ENCODE data around the gene CCDC85C.

DNA sequence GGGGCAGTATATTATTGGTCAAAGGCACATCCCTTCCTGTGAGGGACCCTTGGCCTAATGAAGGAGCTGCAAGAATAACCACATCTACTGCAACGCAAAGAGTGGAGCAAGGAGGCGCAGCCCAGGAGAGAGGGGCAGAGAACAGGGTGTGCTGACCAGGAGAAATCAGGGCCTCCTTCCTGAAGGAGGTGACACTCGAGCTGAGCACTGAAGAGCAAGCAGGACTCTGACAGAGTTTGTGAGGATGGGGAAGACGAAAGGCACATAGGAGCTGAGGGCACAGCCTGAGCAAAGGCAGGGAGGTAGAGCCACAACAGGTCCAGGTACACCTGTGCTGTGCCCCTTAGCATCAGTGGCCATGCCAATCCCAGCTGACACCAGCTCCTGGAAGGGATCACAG, 60.6 kb downstream of the CCDC85C start:
- no peak for TF ChIP-seq EZH2 (IDR thresholded peaks at IDR 0.05; ENCODE audit: insufficient read depth, low read length)
- TF ChIP-seq, protein P1, sequence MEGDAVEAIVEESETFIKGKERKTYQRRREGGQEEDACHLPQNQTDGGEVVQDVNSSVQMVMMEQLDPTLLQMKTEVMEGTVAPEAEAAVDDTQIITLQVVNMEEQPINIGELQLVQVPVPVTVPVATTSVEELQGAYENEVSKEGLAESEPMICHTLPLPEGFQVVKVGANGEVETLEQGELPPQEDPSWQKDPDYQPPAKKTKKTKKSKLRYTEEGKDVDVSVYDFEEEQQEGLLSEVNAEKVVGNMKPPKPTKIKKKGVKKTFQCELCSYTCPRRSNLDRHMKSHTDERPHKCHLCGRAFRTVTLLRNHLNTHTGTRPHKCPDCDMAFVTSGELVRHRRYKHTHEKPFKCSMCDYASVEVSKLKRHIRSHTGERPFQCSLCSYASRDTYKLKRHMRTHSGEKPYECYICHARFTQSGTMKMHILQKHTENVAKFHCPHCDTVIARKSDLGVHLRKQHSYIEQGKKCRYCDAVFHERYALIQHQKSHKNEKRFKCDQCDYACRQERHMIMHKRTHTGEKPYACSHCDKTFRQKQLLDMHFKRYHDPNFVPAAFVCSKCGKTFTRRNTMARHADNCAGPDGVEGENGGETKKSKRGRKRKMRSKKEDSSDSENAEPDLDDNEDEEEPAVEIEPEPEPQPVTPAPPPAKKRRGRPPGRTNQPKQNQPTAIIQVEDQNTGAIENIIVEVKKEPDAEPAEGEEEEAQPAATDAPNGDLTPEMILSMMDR (IDR thresholded peaks at IDR 0.05; ENCODE audit: insufficient read depth, low read depth, low read length) = no peak
